AG09309 (cell line): ENCODE data around the gene PLEKHA6.

Experiments used
- DNase-seq: peaks from one replicate; pipeline ENCODE4 v3.0.0-alpha.2; 2010; ENCODE audit warnings: low read depth
- H3K4me3 ChIP-seq: 2 replicates; pipeline ENCODE4 v1.5.1; 2011; ENCODE audit warnings: mild to moderate bottlenecking, low read depth, low read length, moderate library complexity; ENCODE audit not compliant: control insufficient read depth
- CTCF ChIP-seq: IDR thresholded peaks from 2 replicates; pipeline ENCODE4 v1.5.1; 2011; ENCODE audit warnings: mild to moderate bottlenecking, low read depth, low read length, inconsistent platforms; ENCODE audit not compliant: insufficient read depth, control insufficient read depth; ENCODE audit errors: missing control alignments

The PLEKHA6 gene

GRCh38 chr1:204186597-204186996 lies 173.1 kb downstream of the PLEKHA6 start:
- no peak for DNase-seq
- H3K4me3 ChIP-seq = no peak overlapping the region
- TF ChIP-seq CTCF = no peak

DNA sequence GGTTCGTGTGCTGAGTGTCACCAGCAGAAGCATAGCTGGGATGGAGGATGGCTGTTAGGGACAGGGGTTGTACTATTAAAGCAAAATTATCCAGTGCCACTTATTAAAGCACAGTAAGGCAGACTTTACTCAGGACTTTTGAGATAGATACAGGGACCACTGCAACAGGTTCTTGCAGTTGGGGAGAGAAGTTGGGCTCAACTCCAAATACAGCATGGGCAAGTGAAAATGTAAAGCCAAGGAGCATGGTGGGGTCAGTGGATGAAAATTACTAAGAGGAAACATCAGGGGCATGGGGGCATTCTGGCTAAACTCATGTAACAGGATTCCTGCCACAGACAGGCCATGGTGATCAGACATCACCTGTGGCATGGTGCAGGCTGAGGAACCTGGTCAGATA lies 178.6 kb downstream of the PLEKHA6 start:
- no peak for DNase-seq
- H3K4me3 ChIP-seq = no peak overlapping the region
- no peak for TF ChIP-seq CTCF

- TF ChIP-seq CTCF = no peak
- DNase-seq = no peak
Measured at GRCh38 chr1:204180133-204180532, 179.6 kb downstream of the PLEKHA6 start.

DNA sequence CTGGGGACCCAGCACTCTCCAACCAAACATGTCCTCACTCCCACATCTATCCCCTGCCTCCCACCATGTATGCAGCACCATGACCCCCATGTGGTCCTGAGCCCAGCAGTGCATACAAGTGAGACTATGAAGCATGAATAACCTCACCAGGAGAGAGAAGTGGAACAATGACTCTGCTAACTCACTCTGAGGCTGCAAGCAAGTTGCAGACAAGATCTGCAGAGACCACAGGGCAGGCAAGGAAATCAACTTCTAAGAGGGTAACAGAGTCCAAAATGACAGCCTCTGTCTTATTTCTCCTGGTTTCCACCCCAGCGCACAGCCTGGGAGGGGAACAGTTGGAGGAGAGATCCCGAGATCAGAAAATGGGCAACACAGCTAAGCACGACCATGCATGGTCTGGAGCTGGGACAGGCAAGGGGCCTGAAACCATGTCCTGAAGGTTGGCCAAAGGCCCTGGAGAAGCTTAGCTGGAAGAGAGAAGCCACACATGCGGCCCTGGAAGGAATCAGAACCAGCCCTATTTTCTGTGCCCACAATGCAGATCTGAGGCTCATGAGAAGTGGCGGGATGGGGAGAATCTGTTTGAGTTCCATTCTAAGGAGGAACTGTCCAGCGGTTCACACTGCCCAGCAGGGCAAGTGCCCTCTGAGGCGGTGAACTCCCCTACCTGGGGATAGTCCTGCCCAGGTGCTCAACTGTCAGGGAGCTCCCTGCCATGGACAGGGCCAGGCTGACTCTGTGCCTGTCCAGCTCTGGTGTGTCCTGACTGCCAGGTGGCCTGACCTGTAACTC lies 181.0 kb downstream of the PLEKHA6 start:
- DNase-seq = no peak
- TF ChIP-seq CTCF = no peak
- no peak overlapping the region for H3K4me3 ChIP-seq

More at GRCh38 chr1:204180133-204180532, 179.6 kb downstream of the PLEKHA6 start:
- no peak overlapping the region for H3K4me3 ChIP-seq

- H3K4me3 ChIP-seq = no peak overlapping the region
- TF ChIP-seq CTCF = no peak
- no peak for DNase-seq
Measured at GRCh38 chr1:204177133-204177532, 182.6 kb downstream of the PLEKHA6 start.

GRCh38 chr1:204176049-204176448 lies 183.7 kb downstream of the PLEKHA6 start:
- no peak for DNase-seq
- no peak overlapping the region for H3K4me3 ChIP-seq
- TF ChIP-seq CTCF = no peak
